Measurements from ENCODE around the gene KDM3A.

DNA sequence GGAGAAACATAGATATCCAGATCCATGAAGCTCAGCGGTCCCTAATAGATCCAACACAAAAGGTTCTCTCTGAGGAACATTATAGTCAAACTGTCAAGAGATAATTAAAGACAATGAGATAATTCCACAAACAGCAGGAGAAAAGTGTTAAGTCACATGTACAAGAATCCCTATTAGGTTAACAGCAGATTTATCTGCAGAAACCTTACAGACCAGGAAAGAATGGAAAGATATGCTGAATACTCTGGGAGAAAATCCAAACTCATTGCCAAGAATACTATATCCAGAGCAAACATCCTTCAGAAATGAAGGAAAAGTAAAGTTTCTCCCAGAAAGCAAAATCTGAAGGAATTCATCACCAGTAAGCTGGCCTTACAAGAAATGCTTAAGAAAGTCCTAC lies 10.8 kb upstream of the KDM3A start:
- TF ChIP-seq POLR2A (IDR thresholded peaks at IDR 0.05; ENCODE audit: control extremely low read depth in 1 of 2, low read depth in 2 of 2, low read length in 2 of 2) (no peak), SIN3A (conservative IDR thresholded peaks at IDR 0.05 in 1 of 2, IDR thresholded peaks at IDR 0.05 in 1 of 2; ENCODE audit: low read depth in 1 of 2, low read length in 2 of 2) (no peak), TCF12 (IDR thresholded peaks at IDR 0.05; ENCODE audit: low read depth, low read length) (no peak), CHD2 (IDR thresholded peaks at IDR 0.05; ENCODE audit: low read length) (no peak), POU5F1 (IDR thresholded peaks at IDR 0.05; ENCODE audit: low read depth, low read length) (no peak), EZH2 (IDR thresholded peaks at IDR 0.05; ENCODE audit: low read depth, low read length, severe bottlenecking) (no peak), EP300 (IDR thresholded peaks at IDR 0.05; ENCODE audit: borderline replicate concordance in 1 of 2, low read depth in 2 of 2, low read length in 2 of 2) (no peak), CBX5 (IDR thresholded peaks at IDR 0.05; ENCODE audit: low read depth, low read length) (no peak)
- TF ChIP-seq, protein P1, sequence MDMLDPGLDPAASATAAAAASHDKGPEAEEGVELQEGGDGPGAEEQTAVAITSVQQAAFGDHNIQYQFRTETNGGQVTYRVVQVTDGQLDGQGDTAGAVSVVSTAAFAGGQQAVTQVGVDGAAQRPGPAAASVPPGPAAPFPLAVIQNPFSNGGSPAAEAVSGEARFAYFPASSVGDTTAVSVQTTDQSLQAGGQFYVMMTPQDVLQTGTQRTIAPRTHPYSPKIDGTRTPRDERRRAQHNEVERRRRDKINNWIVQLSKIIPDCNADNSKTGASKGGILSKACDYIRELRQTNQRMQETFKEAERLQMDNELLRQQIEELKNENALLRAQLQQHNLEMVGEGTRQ (IDR thresholded peaks at IDR 0.05; ENCODE audit: low read length) = no peak
- TF ChIP-seq, protein P2, sequence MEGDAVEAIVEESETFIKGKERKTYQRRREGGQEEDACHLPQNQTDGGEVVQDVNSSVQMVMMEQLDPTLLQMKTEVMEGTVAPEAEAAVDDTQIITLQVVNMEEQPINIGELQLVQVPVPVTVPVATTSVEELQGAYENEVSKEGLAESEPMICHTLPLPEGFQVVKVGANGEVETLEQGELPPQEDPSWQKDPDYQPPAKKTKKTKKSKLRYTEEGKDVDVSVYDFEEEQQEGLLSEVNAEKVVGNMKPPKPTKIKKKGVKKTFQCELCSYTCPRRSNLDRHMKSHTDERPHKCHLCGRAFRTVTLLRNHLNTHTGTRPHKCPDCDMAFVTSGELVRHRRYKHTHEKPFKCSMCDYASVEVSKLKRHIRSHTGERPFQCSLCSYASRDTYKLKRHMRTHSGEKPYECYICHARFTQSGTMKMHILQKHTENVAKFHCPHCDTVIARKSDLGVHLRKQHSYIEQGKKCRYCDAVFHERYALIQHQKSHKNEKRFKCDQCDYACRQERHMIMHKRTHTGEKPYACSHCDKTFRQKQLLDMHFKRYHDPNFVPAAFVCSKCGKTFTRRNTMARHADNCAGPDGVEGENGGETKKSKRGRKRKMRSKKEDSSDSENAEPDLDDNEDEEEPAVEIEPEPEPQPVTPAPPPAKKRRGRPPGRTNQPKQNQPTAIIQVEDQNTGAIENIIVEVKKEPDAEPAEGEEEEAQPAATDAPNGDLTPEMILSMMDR (IDR thresholded peaks at IDR 0.05; ENCODE audit: control extremely low read depth in 1 of 3, insufficient read depth in 1 of 3, low read depth in 1 of 3, low read length in 3 of 3) = no peak
